Measurements from ENCODE around the gene RHOU. TPM values are rescaled to one million over a fixed set of nuclear protein-coding genes. Genes with fewer than 3 reads are reported as not detected.

RHOU gene
- total RNA-seq, 2 experiments from 2014 or later: 4.5 TPM

GRCh38 chr1:228783418-228784040 is 48.2 kb downstream of the RHOU start:
- ChIA-PET CTCF (no interaction called here), POLR2A (interaction anchor here (1.4 kb wide), 1 partner anchor 11 kb away, joined by 4 read pairs; no protein-coding TSS in a partner anchor)
- Mint-ChIP-seq H3K4me3 (no peak overlapping the region), H3K4me1 (no peaks in the 10 kb centered on the region), H3K27me3 (no peaks in the 10 kb centered on the region), H3K9me3 (no peaks in the 10 kb centered on the region), H3K36me3 (ENCODE audit: low read depth) (no peaks in the 10 kb centered on the region), H3K27ac (no peak overlapping the region)
- no peak for DNase-seq

GRCh38 chr1:228784181-228784580 is 48.9 kb downstream of the RHOU start:
- Mint-ChIP-seq H3K36me3 (ENCODE audit: low read depth) (no peaks in the 10 kb centered on the region), H3K27ac (no peak overlapping the region), H3K9me3 (no peaks in the 10 kb centered on the region), H3K4me1 (no peaks in the 10 kb centered on the region), H3K27me3 (no peaks in the 10 kb centered on the region), H3K4me3 (no peak overlapping the region)
- CTCF ChIA-PET: no interaction called here
- POLR2A ChIA-PET: no interaction called here
- no peak for DNase-seq

GRCh38 chr1:228785366-228786330 is 50.4 kb downstream of the RHOU start:
- ChIA-PET CTCF (no interaction called here), POLR2A (no interaction called here)
- H3K4me1 Mint-ChIP-seq: peaks cover 4% of the 10 kb centered on the region
- no peak overlapping the region for H3K4me3 Mint-ChIP-seq
- H3K27ac Mint-ChIP-seq: no peak overlapping the region
- no peak for DNase-seq
- no peaks in the 10 kb centered on the region for H3K27me3 Mint-ChIP-seq
- no peaks in the 10 kb centered on the region for H3K9me3 Mint-ChIP-seq
- H3K36me3 Mint-ChIP-seq (ENCODE audit: low read depth): no peaks in the 10 kb centered on the region

- Mint-ChIP-seq H3K27ac (no peak overlapping the region), H3K27me3 (no peaks in the 10 kb centered on the region), H3K9me3 (no peaks in the 10 kb centered on the region), H3K4me3 (no peak overlapping the region), H3K4me1 (peaks cover 9% of the 10 kb centered on the region), H3K36me3 (ENCODE audit: low read depth) (no peaks in the 10 kb centered on the region)
- ChIA-PET POLR2A (no interaction called here), CTCF (no interaction called here)
- no peak for DNase-seq
Observed at GRCh38 chr1:228786361-228787129, 51.3 kb downstream of the RHOU start.

GRCh38 chr1:228791791-228792190 is 56.5 kb downstream of the RHOU start:
- Mint-ChIP-seq H3K4me3 (no peak overlapping the region), H3K27me3 (no peaks in the 10 kb centered on the region), H3K27ac (no peak overlapping the region), H3K9me3 (no peaks in the 10 kb centered on the region), H3K36me3 (ENCODE audit: low read depth) (no peaks in the 10 kb centered on the region), H3K4me1 (peaks cover 11% of the 10 kb centered on the region)
- CTCF ChIA-PET: interaction anchor here (0.9 to 4.5 kb wide), 5 partner anchors 12 to 57 kb away, joined by 3 to 31 read pairs (median 4); partner anchors contain the start of gene RHOU
- POLR2A ChIA-PET: interaction anchor here (1.0 to 3.9 kb wide), 3 partner anchors 12 to 56 kb away, joined by 3 to 19 read pairs (median 10); partner anchors contain the start of gene RHOU
- DNase-seq: no peak

- ChIA-PET POLR2A (interaction anchor here (0.6 to 3.9 kb wide), 7 partner anchors 11 to 386 kb away, joined by 3 to 35 read pairs (median 10); partner anchors contain the start of genes RHOU and TRIM11), CTCF (interaction anchor here (1.0 to 4.5 kb wide), 4 partner anchors 12 to 57 kb away, joined by 3 to 31 read pairs (median 4); partner anchors contain the start of gene RHOU)
- Mint-ChIP-seq H3K9me3 (no peaks in the 10 kb centered on the region), H3K4me1 (peaks cover 19% of the 10 kb centered on the region), H3K27ac (no peak overlapping the region), H3K27me3 (no peaks in the 10 kb centered on the region), H3K4me3 (no peak overlapping the region), H3K36me3 (ENCODE audit: low read depth) (no peaks in the 10 kb centered on the region)
- DNase-seq: no peak
Observed at GRCh38 chr1:228792601-228793000, 57.3 kb downstream of the RHOU start.

- peaks cover 23% of the 10 kb centered on the region for H3K4me1 Mint-ChIP-seq
- H3K9me3 Mint-ChIP-seq: no peaks in the 10 kb centered on the region
- H3K27ac Mint-ChIP-seq: no peak overlapping the region
- CTCF ChIA-PET: interaction anchor here (1.0 to 4.5 kb wide), 4 partner anchors 11 to 58 kb away, joined by 3 to 31 read pairs (median 4); partner anchors contain the start of gene RHOU
- no peaks in the 10 kb centered on the region for H3K36me3 Mint-ChIP-seq (ENCODE audit: low read depth)
- peak; percentile 63 for DNase-seq
- POLR2A ChIA-PET: interaction anchor here (0.6 to 3.9 kb wide), 5 partner anchors 11 to 386 kb away, joined by 3 to 35 read pairs (median 17); partner anchors contain the start of genes RHOU and TRIM11
- no peaks in the 10 kb centered on the region for H3K27me3 Mint-ChIP-seq
- H3K4me3 Mint-ChIP-seq: no peak overlapping the region
Observed at GRCh38 chr1:228793032-228793431, 57.8 kb downstream of the RHOU start.

GRCh38 chr1:228794173-228794572 is 58.9 kb downstream of the RHOU start:
- H3K4me1 Mint-ChIP-seq: peaks cover 25% of the 10 kb centered on the region
- H3K9me3 Mint-ChIP-seq: no peaks in the 10 kb centered on the region
- DNase-seq: peak; percentile 59
- H3K4me3 Mint-ChIP-seq: no peak overlapping the region
- ChIA-PET CTCF (interaction anchor here (1.0 to 4.5 kb wide), 6 partner anchors 11 to 461 kb away, joined by 3 to 31 read pairs (median 6); partner anchors contain the start of gene RHOU), POLR2A (interaction anchor here (0.6 to 3.9 kb wide), 10 partner anchors 10 to 461 kb away, joined by 3 to 35 read pairs (median 4); partner anchors contain the start of gene RHOU)
- no peak overlapping the region for H3K27ac Mint-ChIP-seq
- H3K36me3 Mint-ChIP-seq (ENCODE audit: low read depth): no peaks in the 10 kb centered on the region
- H3K27me3 Mint-ChIP-seq: no peaks in the 10 kb centered on the region

- no peak for DNase-seq
- Mint-ChIP-seq H3K4me3 (no peak overlapping the region), H3K4me1 (peaks cover 25% of the 10 kb centered on the region), H3K36me3 (ENCODE audit: low read depth) (no peaks in the 10 kb centered on the region), H3K9me3 (no peaks in the 10 kb centered on the region), H3K27me3 (no peaks in the 10 kb centered on the region), H3K27ac (no peak overlapping the region)
- ChIA-PET CTCF (interaction anchor here (0.9 to 4.5 kb wide), 7 partner anchors 10 to 460 kb away, joined by 3 to 31 read pairs (median 5); partner anchors contain the start of gene RHOU), POLR2A (interaction anchor here (0.6 to 3.9 kb wide), 11 partner anchors 10 to 460 kb away, joined by 3 to 35 read pairs (median 4); partner anchors contain the start of gene RHOU)
Observed at GRCh38 chr1:228794810-228795209, 59.5 kb downstream of the RHOU start.

- no peak for DNase-seq
- Mint-ChIP-seq H3K9me3 (no peaks in the 10 kb centered on the region), H3K36me3 (ENCODE audit: low read depth) (no peaks in the 10 kb centered on the region), H3K27ac (no peak overlapping the region), H3K4me1 (peaks cover 24% of the 10 kb centered on the region), H3K4me3 (no peak overlapping the region), H3K27me3 (no peaks in the 10 kb centered on the region)
- POLR2A ChIA-PET: interaction anchor here (1.0 to 3.8 kb wide), 5 partner anchors 9 to 66 kb away, joined by 3 to 35 read pairs (median 5); no protein-coding TSS in a partner anchor
- CTCF ChIA-PET: interaction anchor here (0.9 to 4.5 kb wide), 4 partner anchors 9 to 432 kb away, joined by 3 to 31 read pairs (median 12); partner anchors contain the start of gene RHOU
Observed at GRCh38 chr1:228795596-228795995, 60.3 kb downstream of the RHOU start.
